HUDEP-2 (cell line): ENCODE measurements around the gene CTNNA2.

Source experiments
- DNase-seq, 76 experiments: peaks; one replicate each; lab custom pipeline; 2025; ENCODE audit not compliant: unreplicated experiment in 76 of 76; lab: John Stamatoyannopoulos, UW

Gene CTNNA2

GRCh38 chr2:80573167-80573566 lies 1060.3 kb downstream of the CTNNA2 start:
- no peak for DNase-seq

GRCh38 chr2:80573950-80574349 lies 1061.1 kb downstream of the CTNNA2 start:
- DNase-seq, result no peak

- no peak for DNase-seq
These were observed 1066.9 kb downstream of the CTNNA2 start for GRCh38 chr2:80579756-80580155.

GRCh38 chr2:80591233-80591632 lies 1078.4 kb downstream of the CTNNA2 start:
- DNase-seq, result no peak

GRCh38 chr2:80592106-80592505 lies 1079.3 kb downstream of the CTNNA2 start:
- DNase-seq, result no peak

- DNase-seq, result no peak
These were observed 1097.3 kb downstream of the CTNNA2 start for GRCh38 chr2:80610108-80610507.

GRCh38 chr2:80621656-80622055 lies 1108.8 kb downstream of the CTNNA2 start:
- DNase-seq, result no peak

GRCh38 chr2:80624062-80624461 lies 1111.2 kb downstream of the CTNNA2 start:
- no peak for DNase-seq

- no peak for DNase-seq
These were observed 1121.7 kb downstream of the CTNNA2 start for GRCh38 chr2:80634590-80634989.

GRCh38 chr2:80638783-80639182 lies 1125.9 kb downstream of the CTNNA2 start:
- DNase-seq, result no peak

GRCh38 chr2:80642465-80642864 lies 1129.6 kb downstream of the CTNNA2 start:
- DNase-seq, result no peak

GRCh38 chr2:80643598-80643997 lies 1130.7 kb downstream of the CTNNA2 start:
- DNase-seq, result no peak

GRCh38 chr2:80651435-80651834 lies 1138.6 kb downstream of the CTNNA2 start:
- DNase-seq, result no peak

GRCh38 chr2:80655265-80655664 lies 1142.4 kb downstream of the CTNNA2 start:
- no peak for DNase-seq

GRCh38 chr2:80670763-80671162 lies 1157.9 kb downstream of the CTNNA2 start:
- DNase-seq, result no peak

- DNase-seq, result no peak
These were observed 1174.7 kb downstream of the CTNNA2 start for GRCh38 chr2:80687524-80687923.

GRCh38 chr2:80689106-80689505 lies 1176.3 kb downstream of the CTNNA2 start:
- no peak for DNase-seq
